Measurements from ENCODE around the gene RYR2. TPM values are rescaled to one million over a fixed set of nuclear protein-coding genes. Genes with fewer than 3 reads are reported as not detected.

RYR2 gene
- total RNA-seq, 1 donor from 2014 or later: 47.0 TPM

DNA sequence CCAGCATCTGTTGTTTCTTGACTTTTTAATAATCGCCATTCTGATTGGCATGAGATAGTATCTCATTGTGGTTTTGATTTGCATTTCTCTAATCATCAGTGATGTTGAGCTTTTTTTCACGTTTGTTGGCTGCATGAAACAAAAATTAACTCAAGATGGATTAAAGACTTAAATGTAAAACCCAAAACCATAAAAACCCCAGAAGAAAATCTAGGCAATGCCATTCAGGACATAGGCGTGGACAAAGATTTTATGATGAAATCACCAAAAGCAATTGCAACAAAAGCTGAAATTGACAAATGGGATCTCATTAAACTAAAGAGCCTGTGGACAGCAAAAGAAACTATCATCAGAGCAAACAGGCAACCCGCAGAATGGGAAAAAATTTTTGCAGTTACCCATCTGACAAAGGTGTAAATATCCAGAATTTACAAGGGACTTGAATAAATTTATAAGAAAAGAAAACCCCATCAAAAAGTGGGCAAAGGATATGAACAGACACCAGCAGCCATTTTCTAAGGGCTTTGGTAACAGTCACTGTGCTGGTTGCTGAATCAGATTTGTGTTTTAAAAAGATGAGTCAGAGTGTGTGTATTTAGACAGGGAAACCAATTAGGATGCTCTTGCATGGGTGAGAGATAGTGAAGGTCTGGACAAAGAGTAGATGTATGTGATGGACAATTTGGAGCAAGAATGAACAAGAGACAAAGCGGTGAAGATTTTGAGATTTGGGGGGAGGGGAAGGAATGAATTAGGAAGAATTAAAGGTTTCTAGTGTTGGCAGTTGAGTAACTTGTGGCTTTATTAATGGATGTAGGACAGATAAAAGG lies 110.7 kb downstream of the RYR2 start:
- TF ChIP-seq, protein P1, sequence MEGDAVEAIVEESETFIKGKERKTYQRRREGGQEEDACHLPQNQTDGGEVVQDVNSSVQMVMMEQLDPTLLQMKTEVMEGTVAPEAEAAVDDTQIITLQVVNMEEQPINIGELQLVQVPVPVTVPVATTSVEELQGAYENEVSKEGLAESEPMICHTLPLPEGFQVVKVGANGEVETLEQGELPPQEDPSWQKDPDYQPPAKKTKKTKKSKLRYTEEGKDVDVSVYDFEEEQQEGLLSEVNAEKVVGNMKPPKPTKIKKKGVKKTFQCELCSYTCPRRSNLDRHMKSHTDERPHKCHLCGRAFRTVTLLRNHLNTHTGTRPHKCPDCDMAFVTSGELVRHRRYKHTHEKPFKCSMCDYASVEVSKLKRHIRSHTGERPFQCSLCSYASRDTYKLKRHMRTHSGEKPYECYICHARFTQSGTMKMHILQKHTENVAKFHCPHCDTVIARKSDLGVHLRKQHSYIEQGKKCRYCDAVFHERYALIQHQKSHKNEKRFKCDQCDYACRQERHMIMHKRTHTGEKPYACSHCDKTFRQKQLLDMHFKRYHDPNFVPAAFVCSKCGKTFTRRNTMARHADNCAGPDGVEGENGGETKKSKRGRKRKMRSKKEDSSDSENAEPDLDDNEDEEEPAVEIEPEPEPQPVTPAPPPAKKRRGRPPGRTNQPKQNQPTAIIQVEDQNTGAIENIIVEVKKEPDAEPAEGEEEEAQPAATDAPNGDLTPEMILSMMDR (IDR thresholded peaks at IDR 0.05; ENCODE audit: partially characterized antibody, unreplicated experiment): no peak
- DNase-seq: no peak
- H3K4me3 Mint-ChIP-seq (ENCODE audit: unreplicated experiment): no peak overlapping the region
- H3K9me3 Mint-ChIP-seq (ENCODE audit: unreplicated experiment): peaks cover 2% of the 10 kb centered on the region
- H3K36me3 Mint-ChIP-seq (ENCODE audit: unreplicated experiment): no peaks in the 10 kb centered on the region
- H3K4me1 Mint-ChIP-seq (ENCODE audit: low read depth, unreplicated experiment): peaks cover 14% of the 10 kb centered on the region
- no peaks in the 10 kb centered on the region for H3K27me3 Mint-ChIP-seq (ENCODE audit: unreplicated experiment)
- H3K27ac Mint-ChIP-seq (ENCODE audit: unreplicated experiment): no peak overlapping the region

DNA sequence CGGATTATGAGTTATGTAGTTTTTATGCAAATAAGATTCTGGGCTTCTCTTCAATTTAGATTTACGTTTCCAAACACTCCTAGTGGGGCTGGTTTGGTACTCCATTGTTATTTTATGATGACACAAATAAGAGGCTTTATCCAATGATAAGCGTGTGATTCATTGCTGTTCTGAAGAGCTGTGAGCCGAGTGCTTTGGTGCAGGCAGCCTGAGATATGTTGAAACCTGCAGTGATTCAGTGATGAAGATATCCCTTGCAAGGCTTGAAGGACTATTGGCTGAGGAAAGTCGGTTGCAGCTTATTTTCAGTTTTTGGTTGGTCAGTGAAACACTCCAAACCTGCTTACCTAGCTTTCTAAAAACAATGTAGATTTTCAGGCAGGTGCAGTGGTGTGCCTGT lies 112.2 kb downstream of the RYR2 start:
- Mint-ChIP-seq H3K4me1 (ENCODE audit: low read depth, unreplicated experiment) (peaks cover 11% of the 10 kb centered on the region), H3K27ac (ENCODE audit: unreplicated experiment) (no peak overlapping the region), H3K36me3 (ENCODE audit: unreplicated experiment) (no peaks in the 10 kb centered on the region), H3K4me3 (ENCODE audit: unreplicated experiment) (no peak overlapping the region), H3K27me3 (ENCODE audit: unreplicated experiment) (no peaks in the 10 kb centered on the region), H3K9me3 (ENCODE audit: unreplicated experiment) (peaks cover 2% of the 10 kb centered on the region)
- TF ChIP-seq, protein P1 (IDR thresholded peaks at IDR 0.05; ENCODE audit: partially characterized antibody, unreplicated experiment): no peak
- no peak for DNase-seq

DNA sequence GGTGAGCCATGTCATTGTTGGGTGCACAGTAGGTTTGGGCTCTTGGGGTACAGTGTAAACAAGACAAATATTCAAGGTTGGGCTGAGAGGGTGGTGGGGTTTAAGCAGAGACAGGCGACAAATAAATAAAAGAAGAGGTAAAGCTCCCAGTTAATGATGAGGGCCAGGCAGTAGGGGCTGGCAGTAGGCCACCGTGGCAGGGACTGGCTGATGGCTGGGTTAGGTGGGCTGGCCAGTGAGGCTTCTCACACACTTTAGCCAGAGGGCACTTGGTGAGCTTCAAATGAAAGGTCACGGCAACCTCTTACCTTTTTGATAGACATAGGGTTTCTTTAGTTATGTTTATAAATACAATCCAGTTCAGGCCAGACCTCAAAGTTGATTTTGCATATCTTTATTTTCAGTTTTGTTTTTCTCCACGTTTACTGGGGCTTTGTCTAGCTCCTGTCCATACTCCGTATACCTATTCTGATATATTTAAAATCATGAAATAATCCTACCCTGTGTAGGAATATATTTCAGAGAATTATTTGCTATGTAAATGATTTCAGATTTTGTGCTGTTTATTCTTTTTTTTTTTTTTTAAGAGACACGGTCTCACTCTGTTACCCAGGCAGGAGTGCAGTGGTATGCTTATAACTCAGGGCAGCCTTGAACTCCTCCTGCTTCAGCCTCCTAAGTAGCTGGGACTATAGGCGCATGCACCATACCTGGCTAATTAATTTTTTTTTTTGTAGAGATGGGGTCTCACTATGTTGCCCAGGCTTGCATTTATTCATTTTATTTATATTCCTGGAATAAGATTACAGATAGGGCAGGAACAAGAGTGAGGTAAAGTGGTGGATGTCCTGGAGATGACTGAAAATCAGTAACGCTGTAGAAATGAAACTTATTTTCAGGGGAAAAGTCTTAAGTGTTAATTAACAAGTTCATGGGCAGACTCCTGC lies 122.7 kb downstream of the RYR2 start:
- H3K36me3 Mint-ChIP-seq (ENCODE audit: unreplicated experiment): no peaks in the 10 kb centered on the region
- TF ChIP-seq, protein P1 (IDR thresholded peaks at IDR 0.05; ENCODE audit: partially characterized antibody, unreplicated experiment): no peak
- peaks cover 3% of the 10 kb centered on the region for H3K27me3 Mint-ChIP-seq (ENCODE audit: unreplicated experiment)
- H3K9me3 Mint-ChIP-seq (ENCODE audit: unreplicated experiment): peaks cover 1% of the 10 kb centered on the region
- H3K4me1 Mint-ChIP-seq (ENCODE audit: low read depth, unreplicated experiment): peaks cover 20% of the 10 kb centered on the region
- no peak overlapping the region for H3K4me3 Mint-ChIP-seq (ENCODE audit: unreplicated experiment)
- DNase-seq: no peak
- H3K27ac Mint-ChIP-seq (ENCODE audit: unreplicated experiment): no peak overlapping the region

DNA sequence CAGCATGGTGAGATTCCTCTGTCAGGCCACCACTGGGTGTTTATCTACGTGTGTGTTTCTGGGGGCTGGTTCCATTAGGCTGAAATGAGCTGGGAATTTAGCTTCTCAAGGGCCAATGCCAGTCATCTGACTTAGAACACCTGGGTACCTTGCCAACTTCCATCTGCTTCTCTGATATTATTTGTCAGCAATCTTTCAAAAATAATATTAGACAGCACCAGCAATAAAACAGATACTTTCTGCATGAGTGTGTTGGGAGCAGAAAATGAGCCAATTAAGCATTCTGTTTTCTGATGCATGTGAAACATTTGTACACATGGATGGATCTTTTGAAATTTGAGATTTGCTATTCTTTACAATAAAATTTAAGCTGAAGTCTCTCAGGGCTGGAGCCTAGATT lies 124.1 kb downstream of the RYR2 start:
- Mint-ChIP-seq H3K36me3 (ENCODE audit: unreplicated experiment) (no peaks in the 10 kb centered on the region), H3K9me3 (ENCODE audit: unreplicated experiment) (peaks cover 1% of the 10 kb centered on the region), H3K4me3 (ENCODE audit: unreplicated experiment) (no peak overlapping the region), H3K27me3 (ENCODE audit: unreplicated experiment) (peaks cover 5% of the 10 kb centered on the region), H3K4me1 (ENCODE audit: low read depth, unreplicated experiment) (peaks cover 24% of the 10 kb centered on the region), H3K27ac (ENCODE audit: unreplicated experiment) (no peak overlapping the region)
- TF ChIP-seq, protein P1 (IDR thresholded peaks at IDR 0.05; ENCODE audit: partially characterized antibody, unreplicated experiment): no peak
- DNase-seq: no peak
